Stimulated activated CD4-positive, alpha-beta T cell treated with anti-CD3 and anti-CD28 coated beads, Interleukin-12 subunit alpha, Interleukin-12 subunit beta, amount 100 ng/mL, for 48 hours (primary cell): ENCODE measurements around the gene TAS2R9.
"Not testable (repeated sequence)": the region's sequence is repeated elsewhere in the genome, so short reads cannot be mapped to it uniquely, and the experiment has no call there.

Experiments
- DNase-seq, 3 donors: peaks; one replicate each; pipeline ENCODE4 v3.0.0-alpha.2; 2020; ENCODE audit warnings: low read depth in 2 of 3, low spot score in 1 of 3

The TAS2R9 gene

GRCh38 chr12:10810068-10810467 is at the start of gene TAS2R9:
TAS2R9 (minus strand) TSS chr12:10810168; CDS start chr12:10810075, 93 bp downstream.
- no peak for DNase-seq

DNA sequence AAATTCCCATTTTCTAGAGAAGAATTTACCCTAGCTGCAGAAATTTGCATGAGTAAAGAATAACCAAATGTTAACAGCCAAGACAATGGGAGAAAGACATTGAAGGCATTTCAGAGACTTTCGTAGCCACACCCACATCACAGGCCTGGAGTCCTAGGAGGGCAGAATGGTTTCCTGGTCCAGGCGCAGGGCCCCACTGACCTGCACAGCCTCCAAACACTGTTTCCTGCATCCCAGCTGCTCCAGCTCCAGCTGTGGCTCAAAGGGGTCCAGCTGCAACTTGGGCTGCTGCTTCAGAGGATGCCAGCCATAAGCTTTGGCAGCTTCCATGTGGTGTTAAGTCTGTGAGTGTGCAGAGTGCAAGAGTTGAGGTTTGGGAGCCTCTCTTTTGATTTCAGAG is 45.8 kb upstream of the TAS2R9 start:
- DNase-seq: no peak

DNA sequence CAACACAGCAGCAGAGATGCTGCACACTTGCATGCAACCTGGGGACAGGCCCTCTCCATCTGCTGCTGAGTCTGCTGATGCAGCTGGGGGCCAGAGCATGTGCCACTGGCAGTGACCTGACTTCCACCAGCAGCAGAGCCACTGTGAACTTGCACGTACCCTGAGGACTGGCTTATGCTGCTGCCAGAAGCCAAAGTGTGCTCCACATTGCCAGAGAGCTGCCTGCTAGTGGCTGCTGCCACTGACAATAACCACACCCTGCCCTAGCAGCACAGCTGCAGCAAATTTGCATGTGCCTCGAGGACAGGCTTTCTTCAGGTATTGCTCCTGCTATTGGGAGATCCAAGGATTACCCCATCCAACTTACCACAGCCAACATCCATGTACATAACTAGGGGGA is 43.8 kb upstream of the TAS2R9 start:
- no peak for DNase-seq

GRCh38 chr12:10851243-10851858 is 41.4 kb upstream of the TAS2R9 start:
- no peak for DNase-seq

DNA sequence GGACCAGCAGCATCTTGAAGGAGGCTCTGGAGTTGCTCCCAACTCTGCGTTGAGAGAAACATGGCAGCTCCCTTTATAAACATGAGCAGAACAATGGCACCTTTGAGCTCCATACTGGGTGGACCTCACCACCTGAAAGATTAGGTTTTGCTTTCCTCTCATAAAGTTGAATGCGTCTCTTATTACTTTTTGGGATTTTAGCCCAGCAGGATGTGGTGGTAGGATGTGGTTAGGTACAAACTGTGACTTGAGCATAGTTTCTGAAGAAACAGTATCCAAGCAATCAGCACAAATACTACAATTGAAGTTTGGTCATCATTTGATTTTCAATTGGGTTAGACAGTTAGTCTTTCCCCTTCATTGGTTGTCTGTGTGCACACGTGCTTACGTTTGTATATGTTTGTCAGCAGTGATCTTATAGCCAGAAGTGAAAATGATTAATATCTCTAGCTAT is 39.5 kb upstream of the TAS2R9 start, which contains the start of gene PRR4:
Gene PRR4, minus strand, starts transcription at position 51 of the 454 bp plus-strand sequence. Its CDS starts 38 bp downstream, at position 13.
- no peak for DNase-seq

DNA sequence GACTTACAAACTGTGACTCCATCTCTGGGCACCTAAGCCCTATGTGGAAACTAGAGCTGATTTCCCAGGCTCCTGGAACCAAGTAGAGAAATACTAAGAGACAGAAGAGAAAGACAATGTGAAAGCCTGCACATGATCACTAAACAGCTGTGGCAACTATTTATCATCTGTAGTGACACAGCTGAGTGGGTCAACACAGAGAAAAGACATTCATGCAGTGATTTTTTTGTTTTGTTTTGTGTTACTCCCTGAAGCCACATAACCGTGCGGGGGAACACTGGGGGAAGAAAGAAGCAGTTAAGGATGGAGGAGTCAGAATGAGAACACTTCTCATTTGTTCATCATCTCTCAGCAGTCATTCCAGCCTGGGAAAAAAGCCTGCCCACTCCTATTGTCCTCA is 37.8 kb upstream of the TAS2R9 start:
- DNase-seq: no peak

- no peak for DNase-seq
Observed at GRCh38 chr12:10842862-10843261, 32.9 kb upstream of the TAS2R9 start.

DNA sequence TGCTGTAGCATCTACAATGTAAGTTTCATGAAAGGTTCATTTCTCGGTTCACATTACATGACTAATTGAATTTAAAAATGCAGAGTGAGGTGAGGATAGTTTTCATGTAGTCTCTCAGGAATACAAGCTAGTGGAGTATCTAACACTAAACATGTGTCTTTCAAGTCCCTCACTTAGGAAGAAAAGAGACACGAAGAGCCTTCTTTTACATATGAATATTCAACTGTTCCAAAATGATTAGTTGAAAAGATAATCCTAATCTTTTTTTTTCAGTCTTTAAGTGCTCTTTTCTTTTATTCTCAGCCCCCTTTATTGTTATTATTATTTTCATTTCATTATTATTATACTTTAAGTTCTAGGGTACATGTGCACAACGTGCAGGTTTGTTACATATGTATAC is 28.5 kb upstream of the TAS2R9 start:
- no peak for DNase-seq

DNA sequence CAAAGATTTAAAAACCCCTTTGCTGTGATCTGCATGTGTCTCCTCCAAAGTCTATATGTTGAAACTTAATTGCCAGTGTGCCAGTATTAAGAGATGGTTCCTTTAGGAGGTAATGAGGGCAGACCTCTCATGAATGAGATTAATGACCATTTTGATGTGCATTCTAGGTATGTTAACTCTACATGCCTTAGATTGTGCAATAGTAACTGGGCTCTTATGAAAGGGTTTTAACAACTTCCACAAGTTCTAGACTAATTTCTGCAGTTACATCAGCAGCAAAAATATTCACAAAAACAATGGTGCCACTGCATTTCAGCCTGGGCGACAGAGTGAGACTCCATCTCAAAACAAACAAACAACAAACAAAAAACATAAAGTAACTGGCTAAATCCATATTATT is 20.0 kb upstream of the TAS2R9 start:
- no peak for DNase-seq

DNA sequence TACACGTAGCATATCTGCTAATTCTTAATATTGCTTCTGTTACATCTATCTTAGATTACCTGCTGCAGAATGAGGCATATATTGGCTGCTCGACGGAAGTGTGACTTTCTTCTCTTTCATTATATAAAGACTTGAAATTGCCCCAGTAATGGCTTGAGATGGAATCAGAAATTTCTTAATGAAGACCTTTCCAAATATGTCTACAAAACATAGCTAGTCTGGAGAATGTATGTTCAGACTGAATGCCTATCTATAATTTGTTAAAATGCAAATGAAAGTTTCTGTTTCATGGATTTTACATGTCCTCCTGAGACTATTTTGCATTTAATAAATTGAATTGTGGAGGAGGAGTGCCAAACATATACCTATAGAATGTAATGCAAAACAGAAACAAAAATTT is 16.3 kb upstream of the TAS2R9 start, which contains the start of gene TAS2R10:
Gene TAS2R10, minus strand, starts transcription at position 101 of the 400 bp plus-strand sequence. Its CDS starts 89 bp downstream, at position 12.
- no peak for DNase-seq

DNA sequence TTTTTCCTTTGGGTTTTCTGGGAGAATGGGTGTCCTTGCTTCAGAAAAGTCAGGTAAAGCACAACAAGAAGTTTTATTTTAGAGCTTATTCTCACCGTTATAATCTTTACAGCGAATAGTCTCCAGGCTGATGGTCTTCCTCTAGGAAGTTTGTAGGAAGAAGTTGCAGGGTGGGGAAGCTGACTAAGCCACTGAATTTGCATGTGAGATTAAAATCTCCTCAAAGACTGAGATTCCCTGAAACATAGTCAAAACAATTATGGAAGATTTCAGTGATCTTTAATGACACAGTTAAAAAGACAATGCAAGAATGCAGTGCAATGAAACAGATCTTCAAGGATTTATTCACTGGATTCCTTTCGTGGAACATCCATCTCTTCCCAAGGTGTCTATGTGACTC is 15.0 kb upstream of the TAS2R9 start:
- DNase-seq: no peak

DNA sequence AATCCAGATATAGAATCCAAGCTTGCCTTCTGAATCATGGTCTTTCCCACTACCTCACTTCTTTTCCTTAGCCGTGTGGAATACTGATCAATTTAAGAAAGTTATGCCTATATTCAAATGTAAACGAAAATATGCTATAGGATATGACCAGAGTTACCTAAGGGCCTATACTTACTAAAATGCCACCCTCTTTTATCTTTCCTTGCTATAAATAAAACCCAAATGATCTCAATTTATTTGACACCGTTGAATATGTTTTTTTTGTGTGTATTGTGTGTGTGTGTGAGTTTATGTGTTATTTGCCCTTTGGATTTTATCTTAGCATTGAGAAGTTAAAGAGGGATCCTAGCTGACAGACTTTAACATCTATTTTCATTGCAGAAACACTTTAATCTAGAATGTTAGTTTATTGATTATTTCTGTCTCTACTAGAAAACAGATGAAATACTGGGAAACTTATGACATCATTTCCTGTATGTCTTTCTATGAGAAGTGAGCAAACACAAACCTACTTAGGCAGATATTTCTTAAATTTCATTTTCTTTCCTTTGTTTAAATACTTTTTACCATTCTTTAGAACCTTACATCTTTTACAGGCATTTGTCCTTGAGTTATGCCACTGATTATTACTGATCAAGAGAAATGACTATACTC is 2.0 kb upstream of the TAS2R9 start:
- DNase-seq: no peak

GRCh38 chr12:10807186-10807585 is 2.8 kb downstream of the TAS2R9 start, which contains the start of gene TAS2R8:
TAS2R8 (minus strand) TSS chr12:10807286; CDS start chr12:10806980, 306 bp downstream.
- DNase-seq: no peak

DNA sequence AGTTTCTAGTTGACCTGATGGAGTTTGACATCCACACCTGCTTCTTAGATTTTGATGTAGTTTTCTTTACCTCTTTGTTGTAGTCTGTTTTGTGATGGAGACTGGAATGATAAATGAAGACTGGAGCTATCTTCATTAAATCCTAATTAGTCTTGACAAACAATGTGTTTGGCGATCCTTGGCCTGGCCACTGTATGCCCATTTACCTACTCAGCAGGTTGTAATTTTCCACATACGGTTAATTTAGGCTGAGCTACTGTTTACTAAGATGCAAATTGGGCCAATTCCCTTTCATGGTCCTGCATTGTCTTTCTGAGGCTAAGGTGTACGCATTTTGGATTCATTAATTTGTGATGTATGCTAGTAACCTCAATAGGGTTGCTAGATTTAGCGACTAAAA is 7.4 kb downstream of the TAS2R9 start, which contains the start of gene TAS2R7:
Gene TAS2R7, minus strand, starts transcription at position 41 of the 400 bp plus-strand sequence. CDS start 57 bp downstream, outside the sequence.
- no peak for DNase-seq

- no peak for DNase-seq
Observed at GRCh38 chr12:10801741-10802140, 8.2 kb downstream of the TAS2R9 start.

DNA sequence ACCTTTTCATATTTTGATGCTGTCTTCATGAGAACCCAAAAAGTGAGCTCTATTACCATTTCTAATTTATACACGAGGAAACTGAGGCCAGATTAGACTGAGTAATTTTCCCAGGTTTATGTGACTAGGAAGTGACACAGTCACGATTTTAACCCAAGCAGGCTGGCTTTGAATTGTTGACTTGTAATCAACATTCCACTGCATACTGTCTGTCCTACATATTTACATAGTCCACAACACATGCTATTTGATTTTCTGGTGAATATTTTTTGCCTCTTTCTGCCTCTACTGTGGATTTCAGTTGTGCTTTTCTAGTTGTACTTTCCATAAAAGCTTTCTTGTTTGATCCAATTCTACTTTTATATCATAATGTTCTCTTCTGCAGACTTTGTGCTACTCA is 15.7 kb downstream of the TAS2R9 start:
- no peak for DNase-seq

DNA sequence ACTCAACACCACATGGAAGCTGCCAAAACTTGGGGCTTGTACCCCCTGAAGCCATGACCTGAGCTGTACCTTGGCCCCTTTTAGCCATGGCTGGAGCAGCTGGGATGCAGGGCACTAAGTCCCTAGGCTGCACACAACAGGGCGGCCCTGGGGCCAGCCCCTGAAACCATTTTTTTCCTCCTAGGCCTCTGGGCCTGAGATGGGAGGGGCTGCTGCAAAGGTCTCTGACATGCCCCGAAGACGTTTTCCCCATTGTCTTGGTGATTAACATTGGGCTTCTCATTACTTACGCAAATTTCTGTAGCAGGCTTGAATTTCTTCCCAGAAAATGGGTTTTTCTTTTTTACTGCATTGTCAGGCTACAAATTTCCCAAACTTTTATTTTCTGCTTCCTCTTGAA is 18.2 kb downstream of the TAS2R9 start:
- not testable (repeated sequence) for DNase-seq

- no peak for DNase-seq
Observed at GRCh38 chr12:10783252-10783651, 26.7 kb downstream of the TAS2R9 start.

GRCh38 chr12:10779103-10779502 is 30.9 kb downstream of the TAS2R9 start:
- no peak for DNase-seq

DNA sequence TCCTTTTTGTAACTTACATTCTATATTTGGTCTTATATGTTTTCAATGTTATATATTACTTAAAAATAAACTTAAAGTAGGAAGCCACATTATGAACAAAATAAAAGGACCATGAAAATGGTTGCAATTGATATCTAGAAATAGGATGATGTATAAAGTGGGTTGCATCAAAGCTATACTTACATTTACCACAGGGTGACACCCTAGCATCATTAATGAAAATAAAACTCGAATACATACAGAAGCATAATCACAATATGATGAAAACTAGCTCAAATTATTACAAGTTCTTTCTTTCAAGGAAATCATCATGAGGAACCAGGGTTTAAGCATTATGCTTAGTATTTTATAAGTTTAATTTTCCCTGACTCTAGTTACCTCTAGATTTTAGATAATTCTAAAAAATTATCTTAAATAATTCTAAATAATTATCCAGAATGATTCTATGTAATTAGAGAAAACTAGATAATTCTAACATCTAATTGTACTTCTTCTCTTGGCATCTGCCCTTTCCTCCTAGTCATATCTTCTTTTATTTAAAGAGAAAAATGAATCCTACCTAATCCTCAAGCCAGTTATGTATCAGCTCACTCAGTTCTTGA is 38.7 kb downstream of the TAS2R9 start:
- DNase-seq: no peak

GRCh38 chr12:10759657-10760056 is 50.3 kb downstream of the TAS2R9 start:
- DNase-seq: no peak
